Activated naive CD8-positive, alpha-beta T cell treated with anti-CD3 and anti-CD28 coated beads, Interleukin-2, amount 50 U/mL, for 16 hours (primary cell): ENCODE results near the gene HAUS1.
A peak's percentile ranks its signal among the peaks of the same experiment; 100 is the strongest.
"Not testable (repeated sequence)": the region's sequence is repeated elsewhere in the genome, so short reads cannot be mapped to it uniquely, and the experiment has no call there.

Experiments used
- DNase-seq: peaks from one replicate; pipeline ENCODE4 v3.0.0-alpha.2; 2020; ENCODE audit warnings: low read depth, low spot score

HAUS1 gene

GRCh38 chr18:46156124-46156745, 52.0 kb downstream of the HAUS1 start:
- DNase-seq = no peak

DNA sequence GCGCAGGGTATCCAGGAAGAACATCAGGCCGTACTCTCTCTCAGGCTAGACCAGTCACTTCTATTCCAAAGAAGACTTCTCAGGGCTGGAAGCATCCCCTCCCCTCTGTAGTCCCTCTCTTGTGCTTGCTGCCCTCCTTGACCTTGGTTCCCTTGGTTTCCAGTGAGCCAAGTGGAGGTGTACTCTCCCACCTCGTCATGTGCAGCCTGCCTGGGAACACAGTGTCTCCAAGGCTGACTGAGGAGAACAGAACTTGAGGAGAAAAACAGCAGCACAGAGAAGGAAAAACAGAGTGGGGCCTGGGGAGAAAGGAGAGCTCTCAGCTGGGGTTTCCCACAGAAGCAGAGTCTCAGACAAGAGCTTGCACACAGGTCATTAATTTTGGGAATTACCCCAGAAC, 52.7 kb downstream of the HAUS1 start:
- no peak for DNase-seq

- no peak for DNase-seq
Measured at GRCh38 chr18:46158499-46158898, 54.3 kb downstream of the HAUS1 start.

- DNase-seq = no peak
Measured at GRCh38 chr18:46160050-46160798, 56.0 kb downstream of the HAUS1 start.

- DNase-seq = not testable (repeated sequence)
Measured at GRCh38 chr18:46160840-46161239, 56.7 kb downstream of the HAUS1 start.

- DNase-seq = no peak
Measured at GRCh38 chr18:46161703-46162396, 57.7 kb downstream of the HAUS1 start.

DNA sequence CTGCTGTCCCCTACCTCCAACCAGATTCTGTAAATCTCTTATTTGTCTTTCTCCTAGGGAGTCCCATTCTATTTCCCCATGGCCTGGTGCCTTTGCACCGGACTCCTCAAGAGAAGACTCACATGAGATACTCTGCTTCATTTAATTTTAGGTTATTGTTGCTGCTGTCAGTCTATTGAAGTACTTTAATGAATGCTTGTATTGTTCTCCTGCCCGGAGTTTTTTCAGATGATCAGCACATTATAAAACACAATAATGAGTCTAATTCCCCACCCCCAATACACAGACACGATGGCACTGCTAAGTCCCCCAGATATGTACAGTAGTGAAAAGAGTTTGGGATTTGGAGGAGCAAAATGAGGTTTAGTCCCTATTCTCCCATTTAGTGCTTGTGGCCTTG, 58.9 kb downstream of the HAUS1 start:
- no peak for DNase-seq

DNA sequence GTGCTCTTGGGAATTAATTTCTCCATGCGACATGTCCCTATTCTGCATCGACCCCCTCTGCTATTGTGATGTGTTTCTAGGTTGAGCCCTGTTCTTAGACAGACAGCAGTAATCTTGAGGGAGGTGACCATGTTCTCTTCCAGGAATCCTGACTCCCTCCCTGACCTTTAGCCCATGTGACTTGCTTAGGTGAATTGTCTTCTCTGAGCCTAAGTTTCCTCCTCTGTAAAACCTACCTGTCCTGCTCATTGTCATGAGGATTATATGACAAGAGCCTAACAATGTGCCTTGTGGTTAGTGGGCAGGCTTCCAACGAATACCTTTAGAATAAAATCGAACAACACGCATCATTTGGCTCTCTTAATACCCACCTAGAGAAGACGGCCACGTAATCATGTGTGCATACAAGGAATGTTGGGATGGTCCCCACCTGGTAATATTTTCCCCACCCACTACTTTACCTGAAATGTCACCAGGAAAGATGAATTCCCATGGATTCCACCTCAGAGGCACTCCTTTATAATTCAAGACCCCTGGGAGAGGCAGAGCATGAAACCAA, 59.8 kb downstream of the HAUS1 start:
- DNase-seq = no peak

DNA sequence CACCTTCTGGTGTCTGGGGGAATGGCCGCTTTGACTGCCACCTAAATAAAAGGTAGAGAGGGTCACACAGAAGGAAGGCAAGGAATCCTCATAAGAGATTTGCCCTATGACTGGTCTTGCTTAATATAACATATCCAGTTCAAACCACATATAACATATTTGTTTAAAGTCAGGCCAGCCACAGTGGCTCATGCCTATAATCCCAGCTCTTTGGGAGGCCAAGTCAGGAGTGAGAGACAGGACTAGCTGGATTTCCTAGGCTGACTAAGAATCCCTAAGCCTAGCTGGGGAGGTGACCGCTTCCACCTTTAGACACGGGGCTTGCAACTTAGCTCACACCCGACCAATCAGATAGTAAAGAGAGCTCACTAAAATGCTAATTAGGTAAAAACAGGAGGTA, 60.3 kb downstream of the HAUS1 start:
- DNase-seq = not testable (repeated sequence)

- no peak for DNase-seq
Measured at GRCh38 chr18:46164920-46165319, 60.7 kb downstream of the HAUS1 start.

DNA sequence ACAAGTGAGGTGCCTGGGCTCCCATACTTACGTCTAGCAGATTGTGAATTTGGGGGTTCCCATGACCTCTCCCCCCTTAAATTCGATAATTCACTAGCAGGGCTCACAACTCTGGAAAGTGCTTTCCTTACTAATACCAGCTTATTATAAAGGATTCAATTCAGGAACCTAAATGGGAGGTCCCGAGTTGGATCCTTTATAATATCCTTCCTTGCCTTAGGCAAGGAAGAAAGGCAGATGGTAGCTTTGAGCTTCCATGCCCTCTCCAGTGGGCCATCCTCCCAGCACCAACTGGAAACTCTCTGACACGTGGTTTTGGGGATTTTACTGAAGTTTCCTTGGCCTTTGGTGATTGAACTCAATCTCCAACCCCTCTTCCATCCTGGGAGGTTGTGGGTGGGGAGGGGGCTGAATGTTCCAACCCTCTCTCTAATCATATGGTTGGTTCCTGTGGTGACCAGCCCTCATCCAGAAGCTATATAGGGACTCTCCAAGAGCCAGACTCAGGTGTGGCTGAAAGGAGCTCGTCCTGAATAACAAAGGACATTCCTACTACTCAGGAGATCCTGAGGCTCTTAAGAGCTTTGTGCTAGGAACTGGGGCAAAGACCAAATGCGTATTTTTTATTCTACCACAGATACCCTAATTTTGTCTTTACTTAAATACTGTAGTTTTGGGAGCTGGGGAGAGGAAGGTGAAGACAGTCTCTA, 62.2 kb downstream of the HAUS1 start:
- no peak for DNase-seq

DNA sequence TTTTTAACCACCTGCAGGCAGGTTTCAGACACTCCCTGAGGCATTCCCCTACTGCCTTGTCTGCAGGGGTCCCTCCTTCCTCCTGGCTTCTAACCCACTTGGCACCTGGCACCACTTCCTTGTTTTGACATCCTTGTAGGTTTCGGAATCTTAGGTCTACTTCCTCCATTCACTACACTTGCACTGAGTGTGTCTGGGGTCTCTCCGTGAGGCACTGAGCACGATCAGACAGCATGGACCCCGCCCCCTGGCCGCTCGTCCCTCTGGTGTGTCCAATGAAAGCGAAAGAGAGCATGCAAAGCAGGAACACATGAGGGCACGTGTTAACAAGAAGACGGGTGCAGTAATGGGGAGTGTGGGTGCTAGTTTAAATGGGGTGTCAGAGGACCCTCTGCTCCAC, 63.8 kb downstream of the HAUS1 start:
- DNase-seq = no peak

DNA sequence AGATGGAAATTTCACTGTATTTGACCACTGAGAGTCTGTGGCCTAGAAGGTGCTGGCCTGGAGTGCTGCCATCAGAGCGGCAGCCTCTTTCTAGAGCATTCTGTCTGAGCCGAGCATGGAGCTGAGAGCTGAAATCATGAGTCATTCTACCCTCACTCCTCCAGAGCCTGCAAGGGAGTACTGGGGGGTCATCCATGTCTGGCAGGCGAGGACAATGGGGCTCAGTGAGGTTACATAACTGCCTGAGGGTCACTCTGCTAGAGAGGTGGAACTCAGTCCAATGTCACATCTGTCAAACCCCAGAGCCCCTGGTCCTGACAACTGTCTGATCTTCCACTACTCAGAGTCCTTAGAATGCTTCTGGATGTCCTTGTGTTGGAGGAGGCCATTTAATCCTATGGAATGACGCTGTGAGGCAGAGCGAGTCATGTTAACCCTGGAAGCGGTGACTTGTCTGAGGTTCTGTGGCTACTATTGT, 65.3 kb downstream of the HAUS1 start:
- DNase-seq = no peak

DNA sequence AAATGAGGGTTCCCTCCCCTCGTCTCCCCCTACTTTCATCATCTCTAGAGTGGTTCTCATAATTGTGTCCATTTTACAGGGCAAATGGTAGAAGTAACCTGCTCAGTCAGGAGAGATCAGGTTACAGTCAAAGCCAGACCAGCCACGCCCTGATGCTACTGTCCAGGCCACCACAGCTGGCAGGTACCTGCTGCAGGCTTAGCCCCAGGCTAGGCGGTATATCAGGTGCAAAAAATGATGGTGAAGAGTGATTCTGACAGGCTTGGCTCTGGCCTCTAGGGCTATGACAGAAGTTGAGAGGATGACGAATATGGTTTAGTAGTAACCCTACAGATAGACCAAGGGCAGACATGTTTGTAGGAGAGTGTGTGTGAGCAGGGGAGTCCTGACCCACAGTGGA, 67.1 kb downstream of the HAUS1 start:
- DNase-seq = no peak

DNA sequence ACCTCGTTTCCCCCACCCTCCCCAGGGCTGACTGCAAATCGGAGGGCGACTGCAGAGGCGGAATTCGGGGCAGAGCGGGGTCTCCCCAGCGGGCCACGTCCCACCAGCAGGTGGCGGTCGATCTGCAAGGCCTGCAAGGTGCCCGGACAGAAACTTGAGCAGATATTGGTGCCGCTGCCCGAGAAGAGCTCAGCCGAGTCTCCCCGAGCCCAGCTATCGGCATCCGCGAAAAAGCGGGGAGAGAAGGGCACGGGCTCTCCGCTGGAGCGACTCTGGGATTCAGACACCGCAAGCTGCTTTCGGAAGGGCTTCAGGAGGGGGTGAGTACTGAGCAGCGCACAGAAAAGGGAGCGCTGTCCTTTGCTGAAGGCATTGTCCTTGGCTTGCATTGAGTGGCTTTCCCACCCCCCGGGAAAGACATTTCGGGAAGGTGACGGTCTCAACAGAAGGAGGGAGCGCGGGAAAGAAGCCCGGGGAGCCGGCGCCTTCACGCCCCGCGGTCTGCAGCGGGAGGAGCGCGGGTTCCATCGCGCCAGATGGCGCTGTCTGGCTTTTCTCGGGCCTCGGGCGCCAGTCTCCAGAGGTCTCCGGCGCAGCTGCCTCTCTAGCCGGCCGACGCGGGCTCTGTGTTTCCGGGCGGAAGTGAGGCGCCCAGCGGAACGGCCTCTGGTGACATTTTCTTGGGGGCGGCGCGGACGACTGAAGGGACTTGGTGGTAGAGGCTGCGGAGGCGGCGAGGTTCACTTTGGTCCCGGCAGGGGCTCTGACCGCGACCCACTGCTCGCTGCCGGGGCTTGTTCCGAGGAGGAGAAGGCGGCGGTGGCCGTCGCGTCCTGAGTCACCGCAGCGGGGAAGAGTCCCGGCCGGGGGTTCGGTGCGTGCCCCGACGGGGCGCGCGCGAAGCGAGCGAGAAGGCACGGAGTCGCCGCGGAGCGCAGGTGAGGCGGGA, 69.5 kb downstream of the HAUS1 start:
- peak; percentile 89 for DNase-seq

DNA sequence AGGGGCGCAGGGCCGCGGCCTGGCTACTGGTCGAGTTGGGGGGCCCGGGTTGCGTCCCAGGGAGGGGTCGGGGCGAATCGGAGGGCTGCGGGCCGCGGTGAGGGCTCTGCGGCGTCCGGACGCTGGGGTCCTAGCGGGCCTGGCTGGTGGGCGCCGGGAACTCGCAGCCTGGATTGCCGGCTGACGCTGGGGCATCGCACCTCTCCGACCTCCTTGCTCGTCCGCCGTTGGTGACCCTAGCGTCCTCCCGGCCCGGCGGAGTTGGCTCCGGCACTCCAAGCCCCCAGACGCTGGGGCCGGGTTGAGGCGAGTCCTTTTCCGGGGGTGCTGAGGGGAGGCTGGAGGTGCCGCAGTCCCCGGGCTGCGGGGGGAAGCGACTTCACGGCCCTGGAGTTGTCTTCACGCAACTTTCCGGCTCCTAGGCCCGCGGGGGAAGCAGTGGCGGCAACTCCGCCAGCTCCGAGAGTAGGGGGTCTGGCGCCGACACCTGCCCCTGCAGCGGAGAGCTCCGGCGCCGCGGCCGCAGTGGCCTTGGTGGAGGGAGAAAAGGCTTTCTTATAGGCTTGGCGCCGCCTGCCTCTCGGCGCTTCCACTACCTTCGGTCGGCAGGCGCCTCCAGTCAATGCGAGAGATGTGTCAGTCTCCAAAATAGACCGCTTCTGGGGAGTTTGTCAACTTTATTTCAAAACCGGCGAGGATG, 70.3 kb downstream of the HAUS1 start:
- no peak for DNase-seq

DNA sequence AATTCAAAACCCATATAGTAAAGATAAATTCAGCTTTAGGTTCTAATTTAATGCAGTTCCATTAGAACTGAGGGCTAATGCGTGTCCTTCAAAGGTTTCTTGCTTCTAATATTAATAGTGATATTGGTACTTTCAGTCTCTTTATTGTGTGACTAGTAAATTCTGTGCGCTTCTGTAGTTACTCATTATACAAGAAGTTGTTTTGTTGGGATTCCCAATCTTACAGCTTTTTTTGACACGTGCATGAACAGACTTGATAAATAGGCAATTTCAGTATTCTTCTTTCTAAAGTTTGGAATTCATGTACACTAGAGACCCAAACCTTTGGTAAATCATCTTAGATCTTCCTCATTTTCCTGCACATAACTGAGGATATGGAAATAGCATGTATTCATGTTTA, 71.8 kb downstream of the HAUS1 start:
- no peak for DNase-seq
